ENCODE results near the gene ZNF750.

The ZNF750 gene

DNA sequence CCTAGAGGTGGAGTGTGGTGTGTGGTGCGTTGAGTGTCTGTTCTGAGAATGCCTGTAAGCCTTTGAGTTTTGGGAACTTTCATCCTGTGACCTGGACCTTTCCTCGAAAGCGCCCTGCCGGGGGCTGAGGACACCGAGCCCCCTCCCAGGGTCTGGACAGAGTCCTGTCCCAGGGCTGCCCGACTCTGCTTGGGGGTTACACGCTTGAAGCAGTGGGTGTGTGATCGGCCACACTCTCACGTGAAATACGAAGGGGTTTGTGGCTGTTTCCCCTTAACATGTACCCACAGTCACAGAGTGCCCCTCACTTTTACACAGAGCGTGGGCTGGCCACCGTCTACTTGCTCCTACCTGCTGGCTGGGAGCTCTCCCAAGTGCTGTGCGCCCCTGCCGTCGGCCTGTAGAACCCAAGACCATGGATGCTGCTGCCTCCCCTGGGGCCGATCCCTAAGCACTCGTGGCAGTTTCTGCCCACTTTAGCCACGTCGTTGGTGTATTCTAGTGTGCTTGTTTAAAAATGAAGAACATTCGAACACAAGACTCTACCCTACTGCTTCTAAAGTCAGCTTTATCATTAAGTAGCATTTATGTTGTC is 6.8 kb downstream of the ZNF750 start:
- DNase-seq: no peak

DNA sequence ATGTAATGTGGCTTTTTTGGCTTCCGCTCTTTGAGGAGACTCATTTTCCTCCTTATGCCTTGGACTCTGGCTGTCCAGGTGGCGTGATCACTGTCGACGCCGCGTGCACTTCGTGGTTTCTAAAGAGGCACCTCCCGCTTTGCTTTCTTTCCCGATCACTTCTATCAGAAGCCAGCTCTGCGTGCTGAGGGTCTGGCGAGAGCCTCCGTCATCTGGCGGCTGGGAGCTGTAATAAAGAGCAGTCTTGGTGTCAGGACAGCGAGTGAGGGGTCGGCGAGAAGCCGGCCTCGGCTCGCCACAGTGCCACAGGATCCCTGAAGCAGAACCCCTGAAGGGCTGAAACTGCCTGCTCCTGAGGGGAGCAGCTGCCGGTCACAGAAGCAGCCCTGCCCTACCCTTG is 7.4 kb downstream of the ZNF750 start:
- DNase-seq: no peak

DNA sequence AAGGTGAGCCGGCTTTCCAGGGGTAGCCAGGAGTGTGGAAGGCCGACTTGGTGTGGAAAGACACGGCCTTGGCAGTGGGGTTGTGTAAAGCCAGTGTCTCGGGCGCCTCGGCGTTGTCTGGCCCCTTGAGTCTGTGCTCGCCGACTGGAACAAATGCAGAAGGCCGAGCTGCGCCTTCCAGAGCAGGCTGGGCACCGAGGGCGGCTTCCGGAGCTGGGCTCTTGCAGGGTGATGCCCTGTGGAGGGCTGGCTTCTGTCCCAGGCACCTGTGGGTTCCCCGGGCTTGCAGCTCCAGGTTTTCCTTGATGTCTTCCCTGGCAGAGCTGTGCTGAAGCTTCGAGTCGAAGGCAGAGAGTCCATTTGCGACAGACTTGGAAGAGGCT is 8.0 kb downstream of the ZNF750 start:
- DNase-seq: no peak

DNA sequence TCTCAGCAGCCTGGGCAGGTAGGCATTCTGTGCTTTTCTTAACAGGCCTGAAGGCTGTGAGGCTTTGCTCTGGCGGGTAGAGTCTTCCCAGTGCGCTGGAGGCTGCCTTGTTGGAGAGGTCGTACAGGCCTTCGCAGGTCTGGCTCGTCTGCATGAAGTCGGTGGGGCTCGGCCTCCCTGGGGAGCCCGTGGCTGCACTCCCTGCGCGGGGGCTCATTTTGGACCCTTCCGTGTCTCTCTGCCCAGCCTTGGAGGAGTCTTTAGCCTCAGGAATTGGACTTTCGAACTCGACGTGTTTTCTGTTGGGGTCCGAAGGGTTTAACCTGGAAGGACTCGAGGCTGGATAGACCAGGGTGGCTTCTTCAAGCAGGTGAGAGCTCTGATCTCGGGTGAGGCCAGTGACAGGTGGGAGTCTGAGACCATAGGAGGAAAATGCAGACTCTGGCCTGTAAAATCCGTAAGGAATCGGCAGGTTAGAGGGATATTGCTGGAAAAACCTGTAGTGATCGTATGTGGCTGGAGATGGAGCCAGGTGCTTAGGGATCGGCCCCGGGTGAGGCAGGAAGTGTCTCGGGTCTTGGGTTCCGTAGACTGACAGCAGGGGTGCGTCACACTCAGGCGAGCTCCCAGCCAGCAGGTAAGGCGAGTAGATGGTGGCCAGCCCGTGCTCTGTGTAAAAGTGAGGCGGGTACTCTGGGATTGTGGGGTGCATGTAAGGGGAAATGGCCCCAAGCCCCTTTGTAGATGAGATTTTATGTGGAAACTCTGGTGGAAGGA is 8.6 kb downstream of the ZNF750 start:
- DNase-seq: no peak

DNA sequence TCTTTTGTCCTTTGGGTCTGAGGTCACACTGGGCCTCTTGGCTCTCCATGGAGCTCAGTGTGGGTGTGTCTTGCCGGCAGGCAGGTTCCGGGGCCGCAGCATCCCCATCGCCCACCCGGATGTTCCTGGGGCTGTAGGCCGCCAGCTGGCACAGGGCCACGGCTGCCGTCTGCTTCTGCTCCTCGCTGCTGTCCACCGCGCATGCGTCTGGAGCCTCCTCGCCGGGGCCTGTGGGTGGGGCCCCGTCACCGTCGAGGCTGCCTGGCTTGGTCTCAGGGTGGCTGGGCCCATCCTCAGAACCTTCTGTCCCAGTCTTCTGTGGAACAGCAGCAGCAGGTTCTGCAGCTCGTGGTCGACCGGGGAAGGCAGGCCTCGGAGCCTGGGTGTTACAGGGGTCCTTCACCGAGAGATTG is 9.6 kb downstream of the ZNF750 start:
- DNase-seq: no peak

DNA sequence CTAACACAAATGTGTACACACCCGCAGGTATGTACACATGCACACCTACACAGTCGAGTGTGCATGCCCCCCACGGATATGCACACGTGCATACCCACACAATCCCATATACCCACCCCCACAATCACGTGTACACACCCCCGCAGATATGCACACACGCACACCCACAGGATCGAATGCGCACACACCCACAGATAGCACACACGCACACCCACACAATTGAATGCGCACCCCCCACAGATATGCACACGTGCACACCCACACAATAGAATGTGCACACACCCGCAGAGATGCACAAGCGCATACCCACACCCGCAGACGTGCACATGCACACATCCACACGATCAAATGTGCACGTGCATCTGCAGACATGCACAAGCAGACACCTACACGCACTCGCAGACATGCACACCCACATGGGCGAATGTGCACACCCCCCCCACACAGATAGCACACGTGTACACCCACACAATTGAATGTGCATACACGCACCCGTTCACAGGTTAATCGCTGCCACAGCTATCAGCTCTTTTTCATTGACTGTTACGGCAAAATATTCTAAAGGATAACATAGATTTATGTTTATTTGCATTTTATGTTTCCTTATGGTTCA is 10.8 kb downstream of the ZNF750 start:
- DNase-seq: no peak

DNA sequence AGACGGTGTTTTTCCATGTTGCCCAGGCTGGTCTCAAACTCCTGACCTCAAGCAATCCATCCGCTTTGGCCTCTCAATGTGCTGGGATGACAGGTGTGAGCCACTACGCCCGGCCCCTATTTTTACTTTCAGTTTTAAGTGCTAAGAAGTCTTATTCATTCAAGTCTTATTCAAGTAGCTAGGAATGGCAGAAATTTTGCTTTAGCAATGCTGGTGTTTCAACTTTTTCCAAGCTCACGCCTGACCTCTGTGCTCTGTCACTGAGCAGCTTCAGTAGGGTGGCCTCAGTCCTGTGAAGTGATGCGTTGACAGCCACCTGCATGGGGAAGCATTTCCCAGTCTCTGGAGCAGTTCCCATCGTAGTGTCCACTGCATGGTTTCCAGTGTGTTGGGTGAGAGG is 12.9 kb downstream of the ZNF750 start:
- no peak for DNase-seq

DNA sequence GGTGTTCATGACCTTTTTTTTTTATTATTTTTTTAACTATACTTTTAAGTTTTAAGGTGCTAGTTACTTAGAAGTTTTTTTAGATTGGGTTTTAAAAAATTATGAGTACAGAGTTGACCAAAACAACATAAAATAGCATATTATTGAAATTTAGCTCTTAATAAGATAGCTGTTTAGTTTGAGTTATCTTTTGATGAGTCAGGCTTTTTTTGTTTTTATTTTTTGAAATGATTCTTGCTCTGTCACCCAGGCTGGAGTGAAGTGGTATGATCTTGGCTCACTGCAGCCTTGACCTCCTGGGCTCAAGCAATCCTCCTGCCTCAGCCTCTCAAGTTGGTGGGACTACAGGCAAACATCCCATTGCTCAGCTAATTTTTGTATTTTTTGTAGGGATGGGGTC is 13.6 kb downstream of the ZNF750 start:
- DNase-seq: no peak

DNA sequence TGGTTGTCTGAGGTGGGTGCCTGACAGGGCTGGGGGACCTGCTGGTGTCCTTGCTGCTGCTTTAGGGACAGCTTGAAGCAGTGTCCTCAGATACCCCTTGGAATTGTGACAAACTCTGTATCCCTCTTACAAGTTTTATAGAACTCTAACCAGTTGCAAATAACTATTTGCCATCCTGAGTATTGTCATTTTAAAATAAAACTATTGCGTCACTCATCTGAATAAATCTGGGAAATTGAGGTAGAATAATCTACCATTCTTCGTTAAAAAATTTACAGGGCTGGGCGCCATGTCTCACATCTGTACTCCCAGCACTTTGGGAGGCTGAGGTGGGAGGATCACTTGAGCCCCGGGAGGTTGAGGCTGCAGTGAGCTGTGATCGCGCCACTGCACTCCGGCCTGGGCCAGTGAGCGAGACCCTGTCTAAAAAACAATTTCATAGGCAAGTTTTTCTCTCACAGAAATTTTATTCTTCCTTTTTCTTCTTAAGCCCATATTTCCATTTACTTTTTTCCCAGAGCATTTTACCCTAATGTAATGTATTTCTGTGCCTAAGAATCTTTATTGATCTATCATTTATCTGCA is 14.2 kb downstream of the ZNF750 start:
- DNase-seq: no peak

DNA sequence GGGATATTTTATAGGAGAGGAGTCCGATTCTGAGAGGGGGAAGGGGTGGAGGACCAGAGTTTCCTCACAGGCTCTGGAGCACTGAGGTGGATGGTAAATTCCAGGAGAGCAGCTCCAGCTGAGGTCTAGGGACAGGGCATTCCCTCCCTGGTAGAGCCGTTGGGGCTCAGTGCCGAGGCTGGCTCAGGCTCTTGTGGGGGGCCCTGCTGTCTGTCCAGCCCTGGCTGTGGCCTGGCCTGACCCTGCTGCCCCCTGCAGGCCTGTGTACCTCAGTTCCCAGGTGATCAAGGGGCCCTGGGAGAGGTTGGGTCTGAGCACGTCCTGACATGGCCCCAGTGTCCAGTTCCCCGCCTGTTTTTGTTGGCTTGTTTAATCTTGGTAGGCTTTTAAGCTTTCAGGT is 16.8 kb downstream of the ZNF750 start:
- no peak for DNase-seq

DNA sequence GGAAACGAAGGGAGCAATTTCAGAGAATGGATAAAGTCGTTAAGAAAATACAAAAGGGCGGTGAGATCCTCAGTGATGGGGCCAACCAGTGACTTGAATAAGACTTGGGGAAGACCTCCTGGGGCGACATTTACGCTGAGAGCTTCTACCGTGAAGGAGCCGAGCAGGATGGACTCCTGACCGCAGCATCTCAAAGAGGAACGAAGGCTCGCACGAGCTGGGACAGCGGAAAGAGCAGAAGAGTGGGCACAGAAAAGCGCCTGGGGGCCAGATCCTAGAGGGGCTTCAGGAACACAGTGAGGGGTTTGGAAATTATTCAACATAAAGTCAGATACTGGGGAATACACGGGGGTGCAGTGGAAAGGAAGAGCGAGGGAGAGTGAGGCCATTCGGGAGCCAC is 17.5 kb downstream of the ZNF750 start:
- no peak for DNase-seq

DNA sequence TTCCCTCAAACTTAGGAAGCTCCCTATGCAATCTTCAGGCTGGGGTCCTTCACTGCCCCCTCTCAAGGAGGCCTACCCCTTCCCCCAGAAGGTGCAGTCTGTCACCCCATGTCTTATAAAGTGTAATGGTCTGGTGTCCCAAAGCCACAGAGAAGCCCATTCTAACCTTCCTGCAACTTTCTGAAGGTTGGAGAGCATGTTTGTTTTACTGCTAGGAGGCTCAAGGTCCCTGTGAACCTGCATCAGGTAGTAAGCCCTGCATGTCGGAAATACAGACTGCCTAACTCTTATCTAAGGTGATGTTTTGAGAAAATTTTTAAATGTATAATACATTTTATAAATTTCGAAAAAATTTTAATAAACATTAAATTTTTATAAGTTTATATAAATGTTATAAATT is 18.3 kb downstream of the ZNF750 start:
- no peak for DNase-seq

DNA sequence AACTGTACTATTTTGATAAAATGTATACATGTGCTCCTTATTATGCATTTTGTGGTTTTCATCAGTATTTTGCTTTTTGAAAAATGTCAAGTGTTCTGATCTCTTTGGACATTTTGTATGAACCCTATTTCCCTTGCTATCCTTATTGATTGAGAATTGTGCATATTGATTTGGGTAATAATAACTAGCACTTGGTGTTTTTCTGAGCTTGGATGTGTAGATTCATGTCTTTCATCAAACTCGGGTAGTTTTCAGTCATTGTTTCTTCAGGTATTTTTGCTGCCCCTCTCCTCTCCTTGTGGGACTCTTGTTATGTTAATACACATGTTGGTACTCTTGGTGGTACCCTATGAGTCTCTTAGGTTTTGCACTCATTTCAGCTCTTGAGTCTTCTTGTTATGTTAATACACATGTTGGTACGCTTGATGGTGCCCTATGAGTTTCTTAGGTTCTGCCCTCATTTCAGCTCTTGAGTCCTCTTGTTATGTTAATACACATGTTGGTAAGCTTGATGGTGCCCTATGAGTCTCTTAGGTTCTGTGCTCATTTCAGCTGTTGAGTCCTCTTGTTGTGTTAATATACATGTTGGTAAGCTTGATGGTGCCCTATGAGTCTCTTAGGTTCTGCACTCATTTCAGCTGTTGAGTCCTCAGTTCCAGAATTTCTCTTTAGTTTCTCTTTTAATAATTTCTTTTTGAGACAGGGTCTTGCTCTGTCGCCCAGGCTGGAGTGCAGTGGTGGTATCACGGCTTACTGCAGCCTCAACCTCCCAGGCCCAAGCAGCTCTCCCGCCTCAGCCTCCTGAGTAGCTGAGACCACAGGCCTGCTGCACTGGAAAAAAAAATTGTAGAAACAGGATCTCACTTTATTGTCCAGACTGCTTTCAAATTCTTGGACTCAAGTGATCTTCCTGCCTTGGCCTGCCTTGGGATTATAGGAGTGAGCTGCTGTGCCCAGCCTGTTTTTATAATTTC is 19.3 kb downstream of the ZNF750 start:
- no peak for DNase-seq

DNA sequence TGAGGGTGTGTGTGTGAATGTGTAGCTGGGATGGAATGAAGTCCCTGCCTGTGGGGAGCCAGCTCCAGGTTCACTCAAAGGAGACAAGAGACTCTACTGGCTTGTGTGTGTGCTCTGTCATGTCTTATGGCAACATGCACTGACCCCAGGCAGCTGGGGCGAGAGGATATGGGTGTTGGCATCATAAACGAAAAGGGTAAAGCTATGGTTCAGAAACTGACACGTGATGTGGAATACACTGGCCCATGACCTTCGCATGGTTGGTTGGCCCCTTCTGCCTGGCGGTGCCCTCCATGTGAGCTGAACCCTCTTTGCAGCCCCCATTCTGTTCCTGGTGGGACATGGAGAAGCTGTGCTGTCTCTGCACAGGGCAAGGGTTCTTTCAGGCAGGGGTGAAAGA is 21.9 kb downstream of the ZNF750 start:
- no peak for DNase-seq

DNA sequence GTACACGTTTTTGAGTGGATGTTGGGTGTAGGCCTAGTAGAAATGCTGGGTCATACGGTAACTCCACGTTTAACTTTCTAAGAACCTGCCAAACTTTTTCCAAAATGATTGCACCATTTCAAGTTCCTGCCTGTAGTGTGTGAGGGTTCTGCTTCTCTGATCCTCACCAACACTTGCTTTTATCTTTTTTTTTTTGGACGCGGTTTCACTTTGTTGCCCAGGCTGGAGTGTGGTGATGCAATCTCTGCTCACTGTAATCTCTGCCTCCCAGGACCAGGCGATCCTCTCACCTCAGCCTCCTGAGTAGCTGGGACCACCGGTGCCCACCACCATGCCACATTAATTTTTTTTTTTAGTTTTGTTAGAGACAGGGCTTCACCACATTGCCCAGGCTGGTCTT is 23.5 kb downstream of the ZNF750 start:
- DNase-seq: no peak

DNA sequence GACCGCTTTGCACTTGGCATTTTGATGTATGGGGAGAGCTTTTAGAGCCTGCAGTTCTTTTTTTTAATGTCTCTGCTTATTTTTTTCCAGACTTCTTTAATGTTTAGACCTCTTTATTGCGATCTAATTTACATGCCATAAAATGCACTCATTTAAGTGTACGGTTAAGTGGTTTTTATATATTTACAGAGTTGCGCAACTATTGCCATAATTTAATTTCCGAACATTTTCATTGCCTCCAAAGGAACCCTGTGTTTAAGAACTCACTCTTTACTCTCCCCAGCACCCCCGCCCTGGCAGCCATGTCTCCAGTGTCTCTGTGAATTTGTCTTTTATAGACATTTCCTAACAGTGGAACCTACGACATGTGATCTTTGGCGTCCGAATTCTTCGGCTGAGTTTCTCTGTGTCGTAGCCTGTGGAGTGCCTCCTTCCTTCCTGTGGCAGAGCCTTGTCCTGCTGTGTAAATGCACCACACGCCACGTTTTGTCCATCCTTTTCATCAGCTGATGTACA is 24.0 kb downstream of the ZNF750 start:
- no peak for DNase-seq

DNA sequence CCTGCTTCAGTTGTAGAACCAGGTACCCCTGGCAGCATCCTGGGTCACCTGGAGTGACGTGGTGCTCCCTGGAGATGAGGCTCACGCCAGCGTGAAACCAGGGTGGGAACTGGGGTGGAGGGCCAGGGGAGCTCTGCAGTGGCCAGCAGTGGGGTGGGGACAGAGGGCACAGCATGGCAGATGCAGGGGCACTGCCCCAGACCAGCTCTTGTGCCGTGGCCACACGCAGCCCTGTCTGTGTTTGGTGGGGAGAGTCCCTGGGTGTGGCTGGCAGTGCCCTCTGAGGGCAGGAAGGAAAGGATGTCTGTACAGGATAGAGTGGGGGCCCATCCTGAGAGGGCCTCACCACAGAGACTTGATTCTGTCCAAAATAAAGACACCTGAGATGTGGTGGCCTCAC is 24.5 kb downstream of the ZNF750 start:
- no peak for DNase-seq

DNA sequence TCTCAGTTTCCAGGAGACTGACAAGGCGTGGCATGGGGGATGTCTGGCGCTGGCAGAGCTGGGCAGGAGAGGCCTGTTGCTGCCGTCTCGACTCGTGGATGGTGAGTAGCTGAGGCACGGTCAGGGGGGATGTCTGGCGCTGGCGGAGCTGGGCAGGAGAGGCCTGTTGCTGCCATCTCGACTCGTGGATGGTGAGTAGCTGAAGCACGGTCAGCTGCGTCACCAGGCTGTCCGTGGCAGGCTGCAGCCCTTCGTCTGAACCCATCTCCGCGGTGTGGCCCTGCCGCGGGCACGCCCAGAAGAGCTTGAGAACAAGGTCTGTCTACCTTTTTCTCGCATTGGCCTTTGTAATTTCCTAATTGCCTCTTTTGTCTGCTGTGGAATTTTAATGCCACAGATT is 25.0 kb downstream of the ZNF750 start:
- no peak for DNase-seq

DNA sequence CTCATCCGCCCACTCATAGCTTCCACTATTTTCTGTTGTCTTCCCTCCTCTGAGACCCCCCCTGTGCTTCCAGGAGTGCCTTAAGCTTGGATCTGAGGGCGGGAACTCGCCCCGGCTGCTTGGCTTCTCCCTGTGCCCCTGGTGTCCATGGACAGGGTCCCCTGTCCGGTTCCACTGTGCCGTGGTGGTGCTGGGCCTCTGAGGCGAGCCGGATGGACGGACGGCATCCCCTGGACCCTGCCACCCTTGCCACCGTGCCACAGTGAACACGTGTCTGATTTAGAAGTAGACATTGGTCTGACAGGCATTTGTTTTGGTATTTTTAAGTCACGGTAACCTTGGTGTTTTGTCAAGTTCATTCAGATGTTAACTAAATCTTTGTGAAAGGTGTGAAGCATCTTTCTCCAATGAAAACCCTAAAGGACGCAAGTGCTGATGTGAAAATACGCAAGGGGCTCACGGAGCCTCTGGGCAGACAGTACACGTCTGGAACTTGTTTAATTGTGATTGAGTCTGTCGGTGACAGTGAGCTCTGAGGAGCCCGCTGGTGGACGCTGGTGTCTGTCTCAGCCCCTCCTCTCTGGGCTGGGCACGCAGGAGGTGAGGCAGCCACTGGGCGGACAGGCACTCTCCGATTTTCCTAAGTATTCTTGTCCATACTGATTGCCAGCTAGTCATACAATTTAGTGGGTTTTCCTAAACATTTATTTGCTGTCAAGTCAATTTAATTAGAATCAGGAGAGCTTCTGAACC is 26.3 kb downstream of the ZNF750 start:
- DNase-seq: no peak

DNA sequence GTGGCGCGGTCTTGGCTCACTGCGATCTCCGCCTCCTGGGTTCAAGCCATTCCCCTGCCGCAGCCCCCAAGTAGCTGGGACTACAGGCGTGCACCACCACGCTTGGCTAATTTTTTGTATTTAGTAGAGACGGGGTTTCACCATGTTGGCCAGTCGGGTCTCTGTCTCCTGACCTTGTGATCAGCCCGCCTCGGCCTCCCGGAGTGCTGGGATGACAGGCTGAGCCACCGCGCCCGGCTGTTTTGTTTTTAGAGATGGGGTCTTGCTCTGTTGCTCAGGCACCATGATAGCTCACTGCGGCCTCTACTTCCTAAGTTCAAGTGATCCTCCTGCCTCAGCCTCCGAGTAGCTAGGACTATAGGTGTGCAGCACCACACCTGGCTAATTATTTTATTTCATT is 27.2 kb downstream of the ZNF750 start:
- no peak for DNase-seq

DNA sequence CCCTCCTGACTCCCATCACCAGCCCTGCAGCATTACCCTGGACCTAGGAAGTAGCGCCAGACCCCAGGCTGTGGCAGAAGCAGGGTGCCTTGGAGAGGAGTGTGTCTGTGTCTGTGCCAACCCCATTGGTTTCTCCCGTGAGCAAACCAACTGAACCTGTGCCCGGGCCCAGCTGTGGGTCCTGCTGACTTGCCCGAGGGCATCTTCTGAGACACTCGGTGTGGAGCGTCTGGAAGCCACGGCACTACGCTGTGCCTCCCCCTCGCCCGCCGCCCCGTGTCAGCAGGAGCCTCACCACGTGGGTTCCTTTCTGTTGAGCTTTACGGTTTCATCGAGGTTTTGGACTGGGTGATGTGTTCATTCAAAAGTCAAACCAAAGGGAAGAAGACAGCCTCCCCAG is 27.8 kb downstream of the ZNF750 start:
- no peak for DNase-seq
